HCEC 1CT (cell line): Measurements from ENCODE around the gene TPK1.

ENCODE experiments used
- DNase-seq: peaks from one replicate; pipeline ENCODE4 v3.0.0-alpha.2; 2017

The TPK1 gene

DNA sequence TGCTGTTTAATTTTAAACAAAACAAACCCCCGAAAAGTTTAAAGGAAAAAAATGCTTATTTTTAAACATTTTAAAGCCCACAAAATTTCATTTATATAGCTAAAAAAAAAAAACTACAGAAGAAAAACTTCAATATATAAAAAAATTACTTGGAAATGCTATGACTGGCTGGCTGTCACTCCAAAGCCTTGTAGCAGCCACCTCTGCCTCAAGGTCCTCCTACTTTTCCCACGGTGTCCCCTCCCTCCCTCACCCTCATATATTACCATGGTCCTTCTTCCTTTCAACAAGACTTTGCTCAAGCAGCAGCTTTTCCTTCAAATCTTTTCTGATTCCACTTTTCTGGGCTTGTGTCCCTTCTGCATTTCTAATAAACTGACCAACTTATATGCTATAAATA, 122.0 kb downstream of the TPK1 start:
- no peak for DNase-seq

GRCh38 chr7:144710791-144711190, 125.1 kb downstream of the TPK1 start:
- DNase-seq, result no peak

DNA sequence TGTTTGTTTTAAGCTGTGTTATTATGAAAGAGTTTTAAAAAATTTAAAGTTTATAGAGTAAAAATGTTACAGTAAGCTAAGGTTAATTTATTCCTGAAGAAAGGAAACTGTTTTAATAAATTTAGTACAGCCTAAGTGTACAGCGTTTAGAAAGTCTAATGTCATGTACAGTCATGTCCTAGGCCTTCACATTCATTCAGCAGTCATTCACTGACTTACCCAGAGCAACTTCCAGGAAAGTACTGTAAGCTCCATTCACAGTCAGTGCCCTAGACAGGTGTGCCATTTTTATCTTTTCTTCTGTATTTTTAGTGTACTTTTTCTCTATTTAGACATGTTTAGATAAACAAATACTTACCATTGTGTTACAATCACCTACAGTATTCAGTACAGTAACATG, 126.8 kb downstream of the TPK1 start:
- DNase-seq, result no peak

DNA sequence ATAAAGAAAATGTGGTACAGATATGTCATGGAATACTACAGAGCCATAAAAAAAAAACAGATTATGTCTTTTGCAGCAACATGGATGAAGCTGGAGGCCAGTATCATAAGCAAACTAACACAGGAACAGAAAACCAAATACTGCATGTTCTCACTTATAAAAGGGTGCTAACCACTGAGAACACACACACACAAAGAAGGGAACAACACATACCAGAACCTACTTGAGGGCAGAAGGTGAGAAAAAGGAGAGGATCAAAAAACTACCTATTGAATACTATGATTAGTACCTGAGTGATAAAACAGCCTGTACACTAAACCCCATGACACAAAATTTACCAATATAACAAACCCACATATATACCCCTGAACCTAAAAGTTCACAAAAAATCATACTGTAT, 144.6 kb downstream of the TPK1 start:
- no peak for DNase-seq

DNA sequence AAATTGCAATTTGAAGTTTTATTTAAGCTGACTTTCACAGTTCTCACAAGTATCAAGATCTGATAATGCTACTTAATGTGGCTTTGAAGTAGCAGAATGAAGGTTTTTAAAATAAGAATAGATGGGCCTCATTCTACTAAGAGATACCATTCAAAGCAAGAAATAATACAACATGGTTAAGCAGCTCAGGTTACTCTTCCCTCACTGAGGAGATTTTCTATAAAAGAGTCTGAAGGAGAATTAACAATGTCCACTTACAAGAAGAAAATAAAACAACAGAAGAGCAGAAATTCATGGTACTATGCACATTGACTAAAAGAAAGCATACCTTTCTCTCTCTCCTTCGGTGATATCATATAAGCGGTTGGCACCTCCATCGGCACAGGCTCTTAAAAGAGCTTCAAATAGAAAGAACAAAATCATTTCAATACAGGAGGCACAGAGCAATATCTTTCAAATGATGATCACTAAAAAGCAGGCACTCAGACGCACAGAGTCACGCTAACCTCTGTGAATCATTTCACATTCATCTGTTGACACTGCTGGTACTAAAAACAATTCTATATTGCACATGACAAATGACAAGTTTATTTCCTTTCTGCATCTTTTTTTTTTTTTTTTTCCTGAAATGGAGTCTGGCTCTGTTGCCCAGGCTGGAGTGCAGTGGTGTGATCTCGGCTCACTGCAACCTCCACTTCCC, 153.1 kb downstream of the TPK1 start:
- DNase-seq, result no peak

DNA sequence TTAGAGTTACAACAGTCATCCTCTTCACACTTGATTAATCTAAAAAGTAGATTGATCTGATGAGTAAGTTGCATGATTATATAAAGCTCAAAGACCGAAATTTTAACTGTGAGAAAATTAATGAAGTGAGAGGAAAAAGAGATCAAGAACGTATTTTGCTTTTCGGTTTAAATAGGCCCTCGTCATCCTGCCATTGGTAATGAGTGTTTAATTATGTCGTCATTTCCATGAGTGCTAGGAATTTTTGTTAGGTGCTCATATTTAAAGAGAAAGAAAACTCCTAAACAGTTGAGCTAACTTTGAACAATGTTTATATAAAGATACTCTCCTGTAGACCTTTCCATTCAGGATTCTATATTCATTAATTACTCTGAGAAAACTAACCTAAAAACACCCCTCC, 159.4 kb downstream of the TPK1 start:
- no peak for DNase-seq

- DNase-seq, result no peak
Observed at GRCh38 chr7:144674550-144674949, 161.3 kb downstream of the TPK1 start.

- no peak for DNase-seq
Observed at GRCh38 chr7:144672869-144673268, 163.0 kb downstream of the TPK1 start.

- DNase-seq, result no peak
Observed at GRCh38 chr7:144671429-144671828, 164.4 kb downstream of the TPK1 start.

DNA sequence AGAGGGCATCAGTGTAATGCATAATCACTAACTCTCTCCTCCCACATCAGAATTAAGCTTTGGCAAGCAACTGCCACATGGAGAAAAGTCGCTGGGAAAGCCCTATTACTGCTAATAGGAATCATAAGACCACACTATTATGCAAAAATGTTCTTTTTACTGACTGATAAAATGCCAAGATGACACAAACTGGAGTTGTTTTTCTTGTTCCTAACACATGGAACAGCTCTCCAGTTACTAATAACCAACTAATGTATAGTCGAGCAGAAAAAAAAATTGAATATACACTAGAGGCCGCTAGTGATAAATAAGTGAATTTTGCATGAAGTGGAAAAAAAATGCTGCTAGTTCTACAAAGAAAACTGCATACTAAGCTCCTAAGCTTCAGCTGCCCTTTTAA, 165.6 kb downstream of the TPK1 start:
- peak; percentile 27 for DNase-seq

DNA sequence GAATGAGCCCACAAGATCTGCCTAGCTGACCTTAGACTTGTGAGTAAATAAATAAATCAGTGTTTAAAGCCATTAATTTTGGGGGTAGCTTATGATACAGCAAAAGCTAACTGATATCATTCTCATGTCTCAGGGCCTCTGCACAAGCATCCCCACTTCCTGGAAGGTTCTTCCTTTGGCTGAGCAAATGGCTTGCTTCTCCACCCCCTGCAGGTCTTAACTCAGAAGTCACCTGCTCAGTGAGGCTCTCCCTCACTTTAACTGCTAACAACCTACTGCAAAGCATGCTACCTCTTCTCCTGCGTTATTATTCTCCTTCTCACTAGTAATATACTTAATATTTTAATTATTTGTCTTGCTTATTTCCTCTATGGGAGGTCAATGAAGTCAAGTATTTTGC, 167.3 kb downstream of the TPK1 start:
- DNase-seq, result no peak

GRCh38 chr7:144665689-144666381, 170.0 kb downstream of the TPK1 start:
- no peak for DNase-seq

GRCh38 chr7:144659211-144659610, 176.6 kb downstream of the TPK1 start:
- DNase-seq, result no peak

DNA sequence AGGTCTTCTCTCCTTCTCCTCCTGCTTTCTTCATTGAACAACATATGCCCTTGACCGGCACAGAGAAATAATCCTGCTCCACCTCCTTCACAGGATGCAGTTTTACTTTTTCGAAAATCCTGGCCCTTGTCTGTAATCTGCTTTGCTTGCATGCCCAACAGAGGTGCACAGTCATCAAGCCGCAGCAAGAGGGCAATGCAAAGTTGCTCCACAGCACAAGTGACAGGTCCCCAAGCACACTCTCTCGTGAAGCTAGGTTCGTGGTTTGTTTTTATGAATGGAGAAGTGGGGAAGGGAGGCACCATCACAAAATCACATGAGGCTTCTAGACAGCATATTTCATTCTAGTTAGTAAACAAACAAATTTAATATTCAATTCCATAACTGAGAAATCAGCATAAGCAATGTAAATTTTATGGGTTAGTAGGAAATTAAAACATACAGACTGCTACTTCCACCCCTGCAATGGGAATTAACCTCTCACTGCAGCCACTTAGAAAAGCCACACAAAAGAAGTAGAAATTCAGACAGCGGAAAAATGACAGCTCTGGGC, 178.8 kb downstream of the TPK1 start:
- DNase-seq, result no peak

DNA sequence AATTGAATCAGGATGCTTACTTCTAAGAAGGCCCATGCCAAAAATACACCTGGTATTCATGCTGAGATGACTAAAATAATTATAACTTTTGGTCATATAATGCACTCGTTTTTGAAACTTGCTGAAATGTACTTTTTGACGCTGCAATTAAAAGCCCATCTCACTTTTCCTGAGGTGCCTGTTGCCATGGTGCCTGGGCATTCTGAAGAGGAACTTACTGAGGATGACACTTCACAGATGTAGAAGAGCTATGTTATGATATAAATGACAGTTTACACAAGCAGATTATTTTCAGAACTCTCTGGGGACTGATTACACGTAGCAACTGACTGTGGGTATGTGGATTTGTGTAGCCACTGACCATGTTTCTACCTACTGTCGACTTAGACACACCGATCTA, 182.4 kb downstream of the TPK1 start:
- DNase-seq, result no peak

GRCh38 chr7:144650439-144650838, 185.4 kb downstream of the TPK1 start:
- DNase-seq, result no peak

DNA sequence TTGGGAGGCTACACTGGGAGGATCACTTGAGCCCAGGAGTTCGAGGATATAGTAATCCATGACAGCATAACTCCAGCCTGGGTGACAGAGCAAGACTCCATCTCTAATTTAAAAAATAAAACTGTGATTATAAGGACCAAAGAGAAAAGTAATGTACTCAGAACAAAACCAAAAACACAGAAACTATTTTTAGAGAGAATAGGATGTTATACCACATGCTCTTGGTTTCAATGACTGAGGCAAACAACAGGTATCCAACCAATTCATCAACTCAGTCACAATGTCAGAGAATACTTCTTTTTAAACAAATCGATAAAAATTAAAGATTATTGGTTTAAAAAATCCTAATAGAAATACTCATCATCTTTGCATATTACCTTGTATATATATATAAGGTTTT, 186.7 kb downstream of the TPK1 start:
- no peak for DNase-seq

DNA sequence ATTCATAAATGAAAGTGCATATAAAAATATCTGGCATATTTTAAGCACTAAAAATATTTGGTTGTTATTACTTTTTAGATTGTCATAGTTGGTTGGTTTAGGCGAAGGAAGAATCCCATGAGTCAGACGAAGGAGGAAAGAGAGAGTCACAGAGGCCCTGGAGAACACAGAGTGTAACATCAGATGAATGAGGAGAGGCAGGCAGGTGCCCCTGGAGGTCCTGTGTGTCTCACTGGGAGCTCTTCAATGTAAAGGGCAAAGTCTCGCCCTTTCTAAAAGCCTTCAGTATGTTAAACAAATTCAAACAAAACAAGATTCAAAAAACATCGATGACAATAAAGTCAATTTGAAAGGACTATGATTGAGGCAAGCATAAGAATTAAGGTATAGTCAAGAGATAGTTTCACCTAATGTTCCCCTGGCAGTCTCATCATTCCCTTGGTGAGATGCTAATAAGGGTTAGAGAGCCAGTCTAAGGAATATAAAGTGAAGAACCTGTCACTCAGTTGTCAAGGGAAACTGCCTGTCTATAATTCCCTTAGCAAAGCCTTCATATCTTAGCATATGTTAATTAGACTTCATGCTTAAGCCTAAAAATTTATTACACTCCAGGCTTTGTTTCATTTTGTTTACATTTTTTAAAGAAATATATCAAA, 194.3 kb downstream of the TPK1 start:
- no peak for DNase-seq

DNA sequence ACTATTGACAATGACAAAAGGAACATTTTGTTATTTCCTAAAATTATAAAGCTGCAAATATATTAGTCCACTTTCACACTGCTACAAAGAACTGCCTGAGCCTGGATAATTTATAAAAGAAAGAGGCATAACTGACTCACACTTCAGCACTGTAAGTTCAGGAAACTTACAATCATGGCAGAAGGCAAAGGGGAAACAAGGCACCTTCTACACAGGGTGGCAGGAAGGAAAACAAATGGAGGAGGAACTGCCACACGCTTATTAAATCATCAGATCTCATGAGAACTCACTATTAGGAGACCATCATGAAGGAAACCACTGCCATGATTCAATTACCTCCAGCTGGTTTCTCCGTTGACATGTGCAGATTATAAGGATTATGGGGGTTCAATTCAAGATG, 203.1 kb downstream of the TPK1 start:
- no peak for DNase-seq

DNA sequence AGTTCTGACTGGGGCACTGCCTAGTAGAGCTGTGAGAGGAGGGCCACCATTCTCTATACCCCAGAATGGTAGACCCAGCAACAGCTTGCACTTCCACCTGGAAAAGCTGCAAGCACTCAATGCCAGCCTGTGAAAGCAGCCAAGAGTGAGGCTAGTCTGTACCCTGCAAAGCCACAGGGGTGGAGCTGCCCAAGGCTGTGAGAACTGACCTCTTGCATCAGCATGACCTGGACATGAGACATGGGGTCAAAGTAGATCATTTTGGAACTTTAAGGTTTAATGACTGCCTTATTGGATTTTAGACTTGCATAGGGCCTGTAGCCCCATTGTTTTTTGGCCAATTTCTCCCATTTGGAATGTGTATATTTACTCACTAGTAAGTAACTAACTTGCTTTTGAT, 206.3 kb downstream of the TPK1 start:
- DNase-seq, result no peak

GRCh38 chr7:144629011-144629410, 206.8 kb downstream of the TPK1 start:
- DNase-seq, result no peak

- no peak for DNase-seq
Observed at GRCh38 chr7:144628176-144628575, 207.7 kb downstream of the TPK1 start.

DNA sequence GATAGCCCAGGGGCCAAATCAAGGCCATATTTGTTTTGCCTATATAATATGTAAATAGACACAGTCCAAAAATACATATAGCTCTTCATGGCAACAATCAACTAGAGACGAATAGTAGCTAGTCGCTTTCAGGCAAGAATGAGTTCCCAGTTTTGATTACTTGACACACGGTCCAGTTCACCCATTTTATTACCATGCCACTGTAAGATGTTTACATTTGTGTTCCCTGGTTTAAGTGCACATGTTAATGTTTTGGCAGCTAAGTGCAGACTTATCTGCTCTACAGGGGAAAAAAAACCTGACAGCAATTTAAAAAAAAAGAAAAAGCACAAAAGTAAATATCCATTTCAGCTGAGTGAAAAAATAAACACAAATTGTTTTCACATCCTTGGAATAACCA, 213.1 kb downstream of the TPK1 start:
- no peak for DNase-seq

- no peak for DNase-seq
Observed at GRCh38 chr7:144606261-144606660, 229.6 kb downstream of the TPK1 start.
